ENCODE results near the gene DNAH17.

DNA sequence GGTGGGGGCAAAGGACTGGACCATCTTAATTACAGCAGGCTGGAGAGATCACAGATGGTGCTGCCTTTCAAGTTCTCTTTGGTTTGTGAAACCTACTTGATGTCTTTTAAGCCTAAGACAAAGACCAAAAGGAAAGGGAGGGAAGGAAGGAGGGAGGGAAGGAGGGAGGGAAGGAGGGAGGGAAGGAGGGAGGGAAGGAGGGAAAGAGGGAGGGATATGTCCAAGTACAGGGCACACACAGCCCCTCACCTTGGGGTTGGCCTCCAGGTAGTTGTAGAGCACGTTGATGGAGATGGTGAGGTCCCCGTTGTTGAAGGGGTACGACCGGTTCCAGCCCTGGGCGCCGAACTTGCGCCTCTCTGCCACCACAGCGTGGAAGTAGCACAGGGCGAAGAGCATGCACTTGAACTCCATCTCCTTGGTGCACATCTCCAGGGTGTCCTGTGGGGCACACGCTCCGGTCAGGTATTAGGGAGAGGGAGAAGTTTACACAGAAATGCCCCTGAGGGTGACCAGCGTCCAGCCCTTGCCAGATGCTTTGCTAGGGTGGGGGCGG lies 143.3 kb downstream of the DNAH17 start:
- TF ChIP-seq, protein P1, sequence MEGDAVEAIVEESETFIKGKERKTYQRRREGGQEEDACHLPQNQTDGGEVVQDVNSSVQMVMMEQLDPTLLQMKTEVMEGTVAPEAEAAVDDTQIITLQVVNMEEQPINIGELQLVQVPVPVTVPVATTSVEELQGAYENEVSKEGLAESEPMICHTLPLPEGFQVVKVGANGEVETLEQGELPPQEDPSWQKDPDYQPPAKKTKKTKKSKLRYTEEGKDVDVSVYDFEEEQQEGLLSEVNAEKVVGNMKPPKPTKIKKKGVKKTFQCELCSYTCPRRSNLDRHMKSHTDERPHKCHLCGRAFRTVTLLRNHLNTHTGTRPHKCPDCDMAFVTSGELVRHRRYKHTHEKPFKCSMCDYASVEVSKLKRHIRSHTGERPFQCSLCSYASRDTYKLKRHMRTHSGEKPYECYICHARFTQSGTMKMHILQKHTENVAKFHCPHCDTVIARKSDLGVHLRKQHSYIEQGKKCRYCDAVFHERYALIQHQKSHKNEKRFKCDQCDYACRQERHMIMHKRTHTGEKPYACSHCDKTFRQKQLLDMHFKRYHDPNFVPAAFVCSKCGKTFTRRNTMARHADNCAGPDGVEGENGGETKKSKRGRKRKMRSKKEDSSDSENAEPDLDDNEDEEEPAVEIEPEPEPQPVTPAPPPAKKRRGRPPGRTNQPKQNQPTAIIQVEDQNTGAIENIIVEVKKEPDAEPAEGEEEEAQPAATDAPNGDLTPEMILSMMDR (IDR thresholded peaks at IDR 0.05) = no peak
- TF ChIP-seq EZH2 (IDR thresholded peaks at IDR 0.05; ENCODE audit: borderline replicate concordance, insufficient read depth, low read depth, low read length, poor library complexity, severe bottlenecking) = no peak
